NCI-H146 treated with DMSO at 0.1 percent for 48 hours (cell line): Measurements from ENCODE around the gene KBTBD2.
"Not testable (repeated sequence)": the region's sequence is repeated elsewhere in the genome, so short reads cannot be mapped to it uniquely, and the experiment has no call there.

Experiments used
- DNase-seq: peaks from one replicate; lab custom pipeline; 2025; ENCODE audit not compliant: unreplicated experiment; lab: John Stamatoyannopoulos, UW

The KBTBD2 gene

GRCh38 chr7:32891043-32891799 is at the start of gene KBTBD2:
KBTBD2 (minus strand) TSS chr7:32891760; CDS start chr7:32879604, 12,156 bp downstream.
- peak; percentile 70 for DNase-seq

GRCh38 chr7:32941181-32941580 is 49.6 kb upstream of the KBTBD2 start:
- DNase-seq = no peak

GRCh38 chr7:32937344-32938174 is 46.0 kb upstream of the KBTBD2 start:
- DNase-seq = peak; percentile 17

GRCh38 chr7:32936689-32937088 is 45.1 kb upstream of the KBTBD2 start:
- DNase-seq = no peak

GRCh38 chr7:32935558-32935957 is 44.0 kb upstream of the KBTBD2 start:
- DNase-seq = no peak

GRCh38 chr7:32930378-32930777 is 38.8 kb upstream of the KBTBD2 start:
- DNase-seq = no peak

- no peak for DNase-seq
Observed at GRCh38 chr7:32929430-32930143, 38.0 kb upstream of the KBTBD2 start.

GRCh38 chr7:32928785-32929298 is 37.3 kb upstream of the KBTBD2 start:
- DNase-seq = no peak

GRCh38 chr7:32921896-32922295 is 30.3 kb upstream of the KBTBD2 start:
- no peak for DNase-seq

GRCh38 chr7:32916994-32917393 is 25.4 kb upstream of the KBTBD2 start:
- not testable (repeated sequence) for DNase-seq

- no peak for DNase-seq
Observed at GRCh38 chr7:32916006-32916405, 24.4 kb upstream of the KBTBD2 start.

- DNase-seq = no peak
Observed at GRCh38 chr7:32915041-32915536, 23.5 kb upstream of the KBTBD2 start.

GRCh38 chr7:32914184-32914583 is 22.6 kb upstream of the KBTBD2 start:
- no peak for DNase-seq

GRCh38 chr7:32910195-32910594 is 18.6 kb upstream of the KBTBD2 start:
- DNase-seq = no peak

- no peak for DNase-seq
Observed at GRCh38 chr7:32905175-32905662, 13.7 kb upstream of the KBTBD2 start.

- DNase-seq = no peak
Observed at GRCh38 chr7:32901629-32902028, 10.1 kb upstream of the KBTBD2 start.

- DNase-seq = no peak
Observed at GRCh38 chr7:32900433-32900995, 9.0 kb upstream of the KBTBD2 start.

- DNase-seq = not testable (repeated sequence)
Observed at GRCh38 chr7:32897376-32897775, 5.8 kb upstream of the KBTBD2 start.

GRCh38 chr7:32896564-32897347 is 5.2 kb upstream of the KBTBD2 start:
- no peak for DNase-seq

GRCh38 chr7:32894171-32894570 is 2.6 kb upstream of the KBTBD2 start:
- no peak for DNase-seq
